A673 (cell line): ENCODE measurements around the gene NSD2. TPM values are rescaled to one million over a fixed set of nuclear protein-coding genes. Genes with fewer than 3 reads are reported as not detected.

Experiments
- BruUV-seq: library from RNA; stranded (reverse); fragments of 400-500 nt; replicated peaks from 2 replicates; lab custom pipeline; 2021; lab: Mats Ljungman, UMichigan
- CTCF ChIA-PET: fragments of 300-600 bp; sonication (Branson Sonifier 250); formaldehyde crosslinking; loops from one replicate; lab custom pipeline; 2022; ENCODE audit warnings: antibody characterized with exemption; lab: Charles Lee
- POLR2A ChIA-PET: fragments of 300-600 bp; sonication (Branson Sonifier 250); formaldehyde crosslinking; loops from one replicate; lab custom pipeline; 2022; ENCODE audit warnings: antibody characterized with exemption; ENCODE audit not compliant: low non-redundant PET; lab: Charles Lee
- DNase-seq: peaks from one replicate; pipeline ENCODE4 v3.0.0-alpha.2; 2015; ENCODE audit warnings: low spot score
- H3K27ac ChIP-seq: fragments of 200-600 bp; sonication (generic); 2 replicates; pipeline ENCODE4 v1.5.1; 2016; ENCODE audit warnings: mixed run types, low read depth, mild to moderate bottlenecking, mixed read lengths, antibody characterized with exemption, low read length; ENCODE audit not compliant: poor library complexity, severe bottlenecking
- H3K27me3 ChIP-seq: fragments of 200-600 bp; sonication (generic); replicated peaks from 2 replicates; pipeline ENCODE4 v1.6.1; 2017; ENCODE audit warnings: mixed run types, low read depth, mild to moderate bottlenecking, mixed read lengths, antibody characterized with exemption, low read length; ENCODE audit not compliant: insufficient read depth, poor library complexity
- H3K36me3 ChIP-seq: fragments of 200-600 bp; sonication (generic); 2 replicates; pipeline ENCODE4 v1.6.1; 2016; ENCODE audit warnings: mixed run types, mild to moderate bottlenecking, mixed read lengths, antibody characterized with exemption, low read length; ENCODE audit not compliant: insufficient read depth, poor library complexity, severe bottlenecking
- H3K4me1 ChIP-seq: fragments of 200-600 bp; sonication (generic); 2 replicates; pipeline ENCODE4 v1.6.1; 2017; ENCODE audit warnings: mixed run types, mild to moderate bottlenecking, mixed read lengths, antibody characterized with exemption, low read length; ENCODE audit not compliant: insufficient read depth, poor library complexity, severe bottlenecking
- H3K4me3 ChIP-seq: fragments of 200-600 bp; sonication (generic); 2 replicates; pipeline ENCODE4 v1.5.1; 2016; ENCODE audit warnings: low read depth, mixed run types, mild to moderate bottlenecking, mixed read lengths, low read length; ENCODE audit not compliant: poor library complexity, severe bottlenecking
- H3K9me3 ChIP-seq: fragments of 200-600 bp; sonication (generic); 2 replicates; pipeline ENCODE4 v1.6.1; 2016; ENCODE audit warnings: mixed run types, low read depth, mild to moderate bottlenecking, mixed read lengths, antibody characterized with exemption, low read length; ENCODE audit not compliant: poor library complexity, severe bottlenecking
- CTCF ChIP-seq: fragments of 300-800, 200-600 bp; sonication (generic); conservative IDR thresholded peaks from 2 replicates; pipeline ENCODE4 v1.5.1; 2017; ENCODE audit warnings: low read depth, mild to moderate bottlenecking, antibody characterized with exemption, low read length, moderate library complexity, mixed read lengths
- EZH2 ChIP-seq: fragments of 200-600 bp; sonication (generic); IDR thresholded peaks from 2 replicates; pipeline ENCODE4 v1.6.1; 2017; ENCODE audit warnings: borderline replicate concordance, low read depth, mild to moderate bottlenecking, mixed read lengths, antibody characterized with exemption, low read length; ENCODE audit not compliant: poor library complexity, severe bottlenecking
- intact Hi-C: fragments of 100-400 bp; cut with micrococcal nuclease; formaldehyde crosslinking; loops from one replicate; pipeline ENCODE4 v1.10.0; 2022; ENCODE audit not compliant: unreplicated experiment
- total RNA-seq: library from RNA; stranded (reverse); gene quantifications from 2 replicates; pipeline ENCODE4 v1.2.3, GENCODE V29; 2021

NSD2 gene
- total RNA-seq, 1 experiment from 2014 or later: 227 TPM

DNA sequence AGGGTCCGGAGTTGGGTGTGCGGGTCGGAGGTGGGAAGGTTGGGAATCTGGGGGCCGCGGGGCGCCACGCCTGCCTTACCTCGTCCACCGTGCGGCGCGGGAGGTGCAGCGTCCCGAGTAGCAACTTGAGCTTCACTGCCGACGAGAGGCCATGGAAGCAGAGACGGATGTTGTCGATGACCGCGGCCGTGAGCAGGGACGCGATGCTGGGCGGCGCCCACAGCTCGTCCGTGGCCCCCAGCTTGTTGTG, 137.4 kb downstream of the NSD2 start:
- TF ChIP-seq EZH2: no peak
- TF ChIP-seq CTCF: no peak
- POLR2A ChIA-PET: interaction anchor here (0.6 kb wide), 1 partner anchor 42 kb away, joined by 6 read pairs; no protein-coding TSS in a partner anchor
- Histone ChIP-seq H3K9me3 (no peaks in the 10 kb centered on the region), H3K27ac (peak overlapping the region; percentile 100), H3K36me3 (peaks cover 26% of the 10 kb centered on the region), H3K4me3 (peak overlapping the region; percentile 70), H3K4me1 (no peaks in the 10 kb centered on the region), H3K27me3 (no peaks in the 10 kb centered on the region)
- no peak for DNase-seq
- no TSS peak for BruUV-seq
- intact Hi-C loops: no loop called here
- CTCF ChIA-PET: no interaction called here

DNA sequence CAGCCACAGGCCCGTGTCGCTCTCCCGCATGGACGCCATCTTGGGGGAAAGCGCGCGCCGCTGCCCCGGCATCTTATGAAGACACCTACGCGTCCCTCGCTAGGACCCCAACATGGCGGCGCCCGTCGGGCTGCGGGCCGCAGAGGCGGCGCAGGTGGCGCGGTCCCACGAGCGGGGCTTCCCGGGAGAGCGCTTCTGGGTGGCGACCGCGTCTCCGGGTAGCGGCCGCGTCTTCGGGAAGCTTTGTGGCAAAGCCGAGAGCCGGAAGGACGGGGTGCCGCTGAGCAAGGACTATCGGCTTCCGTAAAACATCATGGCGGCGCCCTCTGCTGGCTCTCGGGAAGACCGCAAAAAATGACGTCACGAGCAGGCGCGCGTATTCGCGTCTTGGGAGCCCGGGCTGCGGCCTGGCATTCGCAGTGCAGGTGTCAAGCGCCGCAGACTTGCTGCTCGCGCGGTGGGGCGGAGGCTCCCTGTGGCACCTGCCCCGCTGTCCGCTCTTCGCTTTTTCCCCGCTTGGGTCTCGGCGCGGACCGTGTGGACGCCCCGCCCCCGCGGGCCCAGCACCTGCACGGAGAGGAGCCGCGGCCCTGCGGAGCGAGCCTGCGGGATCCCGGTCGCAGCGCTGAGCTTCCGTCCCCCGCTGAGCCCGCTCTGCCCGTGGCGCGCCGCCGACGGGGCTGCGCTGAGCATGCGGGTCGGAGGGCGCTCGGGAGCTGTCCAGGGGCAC, 137.9 kb downstream of the NSD2 start, which contains the start of gene NELFA:
Gene NELFA (minus strand): TSS at position 54 of the 730 bp plus-strand sequence. CDS start 15 bp downstream, at position 39.
- Histone ChIP-seq H3K4me1 (no peaks in the 10 kb centered on the region), H3K27me3 (no peaks in the 10 kb centered on the region), H3K27ac (peak within 1 kb of the TSS; percentile 100), H3K4me3 (peak within 1 kb of the TSS; percentile 70), H3K9me3 (no peaks in the 10 kb centered on the region), H3K36me3 (peaks cover 21% of the 10 kb centered on the region)
- TF ChIP-seq EZH2 (no peak), CTCF (no peak)
- intact Hi-C loops: no loop called here
- CTCF ChIA-PET: interaction anchor here (0.5 kb wide), 1 partner anchor 241 kb away, joined by 6 read pairs; no protein-coding TSS in a partner anchor
- POLR2A ChIA-PET: interaction anchor here (0.6 kb wide), 1 partner anchor 42 kb away, joined by 6 read pairs; no protein-coding TSS in a partner anchor
- BruUV-seq: no TSS peak
- peak; percentile 96 for DNase-seq

DNA sequence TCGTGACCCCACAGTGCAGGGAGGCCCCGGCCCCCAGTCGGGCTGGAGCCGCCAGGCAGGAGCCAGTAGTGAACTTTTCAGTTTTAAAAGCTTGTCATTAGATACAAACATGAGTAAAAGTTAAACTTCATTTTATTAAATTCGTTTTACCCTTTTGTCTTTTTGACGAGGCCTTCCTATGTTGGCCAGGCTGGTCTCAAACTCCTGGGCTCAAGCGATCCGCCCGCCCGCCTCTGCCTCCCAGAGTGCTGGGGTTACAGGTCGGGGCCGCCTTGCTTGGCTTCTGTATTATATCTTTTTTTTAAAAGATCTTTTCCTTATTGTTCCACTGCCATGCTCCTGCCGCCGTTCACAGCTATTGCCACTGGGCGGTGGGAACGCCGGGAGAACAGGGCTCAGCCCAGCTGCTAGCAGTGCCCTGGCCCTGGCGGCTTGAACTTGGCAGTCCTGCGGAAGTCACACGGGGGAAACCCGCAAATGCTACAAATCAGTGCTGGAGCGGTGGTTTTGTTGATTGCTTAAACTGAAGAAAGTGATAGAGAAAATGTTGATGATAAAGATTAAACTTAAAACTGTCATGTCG, 138.5 kb downstream of the NSD2 start:
- Histone ChIP-seq H3K27me3 (no peaks in the 10 kb centered on the region), H3K9me3 (no peaks in the 10 kb centered on the region), H3K36me3 (peaks cover 19% of the 10 kb centered on the region), H3K4me3 (peak overlapping the region; percentile 70), H3K4me1 (no peaks in the 10 kb centered on the region), H3K27ac (peak overlapping the region; percentile 100)
- TSS peak; percentile 85 for BruUV-seq
- no peak for TF ChIP-seq EZH2
- TF ChIP-seq CTCF: peak; percentile 29; the same call in 1 of the 2 replicates
- intact Hi-C loops: no loop called here
- CTCF ChIA-PET: interaction anchor here (0.5 kb wide), 1 partner anchor 242 kb away, joined by 6 read pairs; no protein-coding TSS in a partner anchor
- POLR2A ChIA-PET: no interaction called here
- peak; percentile 69 for DNase-seq
